CD4-positive, alpha-beta T cell treated with Interleukin-4 for 1 hour (primary cell): ENCODE results near the gene LITAFD.
"Not testable (repeated sequence)": the region's sequence is repeated elsewhere in the genome, so short reads cannot be mapped to it uniquely, and the experiment has no call there.

Experiments used
- DNase-seq, 2 donors: peaks; one replicate each; pipeline ENCODE4 v3.0.0-alpha.2; 2020 to 2022

LITAFD gene

GRCh38 chr16:8873866-8874195 is 8.3 kb upstream of the LITAFD start:
- not testable (repeated sequence) for DNase-seq

GRCh38 chr16:8874388-8874787 is 7.8 kb upstream of the LITAFD start:
- no peak for DNase-seq

GRCh38 chr16:8875317-8875716 is 6.8 kb upstream of the LITAFD start:
- not testable (repeated sequence) for DNase-seq

- no peak for DNase-seq
These were observed 4.1 kb upstream of the LITAFD start for GRCh38 chr16:8877894-8878522.

GRCh38 chr16:8878523-8878911 is 3.6 kb upstream of the LITAFD start:
- no peak for DNase-seq

GRCh38 chr16:8880839-8881510 is 1.2 kb upstream of the LITAFD start:
- DNase-seq, result no peak

- DNase-seq, result no peak
These were observed 700 bp downstream of the LITAFD start for GRCh38 chr16:8882725-8883377.

- DNase-seq, result no peak
These were observed 3.8 kb downstream of the LITAFD start for GRCh38 chr16:8885674-8886592.

- no peak for DNase-seq
These were observed 4.7 kb downstream of the LITAFD start for GRCh38 chr16:8886593-8887430.

GRCh38 chr16:8887431-8887765 is 5.2 kb downstream of the LITAFD start:
- no peak for DNase-seq

- no peak for DNase-seq
These were observed 5.9 kb downstream of the LITAFD start for GRCh38 chr16:8887952-8888560.

GRCh38 chr16:8888951-8889892 is 7.1 kb downstream of the LITAFD start:
- DNase-seq, result no peak

GRCh38 chr16:8889893-8890548 is 7.9 kb downstream of the LITAFD start:
- no peak for DNase-seq

- no peak for DNase-seq
These were observed 8.4 kb downstream of the LITAFD start for GRCh38 chr16:8890549-8890921.

- DNase-seq, result no peak
These were observed 10.0 kb downstream of the LITAFD start for GRCh38 chr16:8892101-8892575.

- DNase-seq, result no peak
These were observed 11.3 kb downstream of the LITAFD start for GRCh38 chr16:8893426-8893825.

GRCh38 chr16:8893976-8894690 is 12.0 kb downstream of the LITAFD start:
- DNase-seq, result no peak

- DNase-seq, result no peak
These were observed 12.7 kb downstream of the LITAFD start for GRCh38 chr16:8894736-8895334.
